ENCODE measurements around the gene GIGYF2.
"Not testable (repeated sequence)": the region's sequence is repeated elsewhere in the genome, so short reads cannot be mapped to it uniquely, and the experiment has no call there.

GIGYF2 gene

GRCh38 chr2:232697059-232697806, at the start of gene GIGYF2:
TSS of gene GIGYF2 (plus strand) at chr2:232697331. CDS start at chr2:232735198, 37,867 bp downstream.
- DNase-seq = peak; percentile 97

- no peak for DNase-seq
These were observed 48.1 kb upstream of the GIGYF2 start for GRCh38 chr2:232649033-232649432.

GRCh38 chr2:232652505-232652851, 44.7 kb upstream of the GIGYF2 start:
- DNase-seq = no peak

GRCh38 chr2:232653441-232653840, 43.7 kb upstream of the GIGYF2 start:
- DNase-seq = no peak

GRCh38 chr2:232655392-232655791, 41.7 kb upstream of the GIGYF2 start:
- no peak for DNase-seq

GRCh38 chr2:232658217-232658785, 38.8 kb upstream of the GIGYF2 start:
- peak; percentile 7 for DNase-seq

GRCh38 chr2:232659359-232659758, 37.8 kb upstream of the GIGYF2 start:
- DNase-seq = no peak

- no peak for DNase-seq
These were observed 34.5 kb upstream of the GIGYF2 start for GRCh38 chr2:232662486-232663260.

GRCh38 chr2:232666051-232666805, 30.9 kb upstream of the GIGYF2 start:
- DNase-seq = no peak

GRCh38 chr2:232667989-232668583, 29.0 kb upstream of the GIGYF2 start:
- DNase-seq = no peak

GRCh38 chr2:232668805-232669444, 28.2 kb upstream of the GIGYF2 start:
- DNase-seq = peak; percentile 7

- no peak for DNase-seq
These were observed 24.5 kb upstream of the GIGYF2 start for GRCh38 chr2:232672588-232672987.

- DNase-seq = no peak
These were observed 22.6 kb upstream of the GIGYF2 start for GRCh38 chr2:232674491-232674890.

- no peak for DNase-seq
These were observed 21.8 kb upstream of the GIGYF2 start for GRCh38 chr2:232675381-232675780.

- no peak for DNase-seq
These were observed 17.1 kb upstream of the GIGYF2 start for GRCh38 chr2:232680006-232680405.

GRCh38 chr2:232681527-232681926, 15.6 kb upstream of the GIGYF2 start:
- DNase-seq = no peak

GRCh38 chr2:232683368-232683767, 13.8 kb upstream of the GIGYF2 start:
- DNase-seq = no peak

GRCh38 chr2:232685391-232685790, 11.7 kb upstream of the GIGYF2 start:
- not testable (repeated sequence) for DNase-seq

- no peak for DNase-seq
These were observed 9.6 kb upstream of the GIGYF2 start for GRCh38 chr2:232687382-232688160.

GRCh38 chr2:232688201-232688600, 8.9 kb upstream of the GIGYF2 start:
- no peak for DNase-seq

GRCh38 chr2:232689152-232689910, 7.8 kb upstream of the GIGYF2 start:
- DNase-seq = peak; percentile 12

Data from DMS53 (cell line).